ENCODE results near the gene CD302.
"Not testable (repeated sequence)": the region's sequence is repeated elsewhere in the genome, so short reads cannot be mapped to it uniquely, and the experiment has no call there.

CD302 gene

DNA sequence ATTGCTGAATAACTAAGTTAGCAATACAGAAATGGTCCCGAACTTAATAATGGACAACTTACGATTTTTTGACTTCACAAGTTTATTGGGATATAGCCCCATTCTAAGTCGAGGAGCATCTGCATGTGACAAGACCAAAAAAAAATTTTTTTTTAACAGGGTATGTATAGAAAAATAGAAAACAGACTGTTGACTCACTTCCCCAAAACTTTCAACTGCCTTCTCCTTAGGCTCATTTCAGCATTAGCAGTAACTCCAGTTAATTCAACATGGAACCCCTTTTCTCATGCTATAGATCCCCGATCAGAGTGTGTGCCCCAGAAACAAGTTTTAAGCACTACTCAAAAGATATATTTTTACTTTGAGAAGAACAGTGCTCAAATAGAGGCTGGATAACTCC is 5.4 kb downstream of the CD302 start:
- DNase-seq: no peak

DNA sequence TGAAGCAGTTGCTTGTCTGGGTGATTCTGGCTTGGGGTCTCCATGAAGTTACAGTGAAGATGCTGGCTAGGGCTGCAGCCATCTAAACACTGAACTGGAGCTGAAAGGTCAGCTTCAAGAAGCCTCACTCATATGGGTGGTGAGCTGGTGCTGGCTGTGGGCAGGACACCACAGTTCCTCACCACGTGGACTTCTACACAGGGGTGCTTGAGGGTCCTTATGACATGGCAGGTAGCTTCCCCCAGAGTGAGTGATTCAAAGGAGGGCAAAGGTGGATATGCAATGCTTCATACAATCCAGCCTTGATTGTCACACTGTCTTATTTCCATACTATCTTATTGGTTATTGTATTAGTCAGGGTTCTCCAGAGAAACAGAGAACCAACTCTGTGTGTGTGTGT is 6.0 kb downstream of the CD302 start:
- DNase-seq: no peak

DNA sequence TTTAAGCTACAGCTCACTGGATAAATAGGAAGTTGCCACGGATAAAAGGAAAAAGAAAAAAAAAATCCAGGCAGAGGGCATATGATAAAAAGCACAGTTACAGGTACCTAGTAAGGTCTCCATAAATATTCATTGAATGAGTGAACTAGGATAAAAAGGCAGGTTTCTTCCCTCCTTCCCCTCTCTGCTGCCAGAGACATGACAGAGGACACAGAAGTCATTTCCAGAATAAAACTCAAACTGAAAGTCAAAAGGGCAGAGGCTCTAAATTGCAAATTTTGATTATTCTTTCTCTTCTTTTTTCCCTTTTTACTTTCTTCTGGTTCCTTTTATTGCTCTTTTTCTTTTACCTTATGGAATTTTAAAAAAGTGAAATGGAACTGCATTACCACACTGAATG is 7.7 kb downstream of the CD302 start:
- DNase-seq: no peak

DNA sequence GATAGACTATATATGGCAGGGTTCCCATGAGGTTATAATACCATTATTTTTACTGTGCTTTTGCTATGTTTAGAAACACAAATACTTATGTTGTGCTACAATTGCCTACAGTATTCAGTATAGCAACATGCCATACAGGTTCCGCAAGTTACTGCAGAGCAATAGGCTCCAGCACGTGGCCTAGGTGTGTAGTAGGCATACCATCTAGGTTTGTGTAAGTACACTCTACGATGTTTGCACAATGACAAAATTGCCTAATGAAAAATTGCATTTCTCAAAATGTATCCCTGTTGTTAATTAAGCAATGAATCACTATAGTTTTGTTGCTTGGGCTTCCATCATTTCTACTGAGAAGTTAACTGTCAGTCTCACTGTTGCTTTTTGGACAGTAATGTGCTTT is 9.8 kb downstream of the CD302 start:
- no peak for DNase-seq

DNA sequence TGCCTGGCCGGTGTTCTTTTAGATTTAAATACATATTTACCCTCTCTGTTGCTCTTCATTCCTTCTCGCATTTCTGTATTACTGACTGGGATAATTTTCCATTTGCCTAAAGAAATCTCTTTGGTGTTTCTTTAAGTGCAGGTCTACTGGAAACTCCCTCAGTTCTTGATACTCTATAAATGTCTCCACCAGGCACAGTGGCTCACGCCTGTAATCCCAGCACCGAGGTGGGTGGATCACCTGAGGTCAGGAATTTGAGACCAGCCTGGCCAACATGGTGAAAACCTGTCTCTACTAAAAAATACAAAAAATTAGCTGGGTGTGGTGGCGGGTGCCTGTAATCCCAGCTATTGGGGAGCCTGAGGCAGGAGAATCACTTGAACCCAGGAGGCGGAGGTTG is 10.4 kb downstream of the CD302 start:
- DNase-seq: not testable (repeated sequence)

DNA sequence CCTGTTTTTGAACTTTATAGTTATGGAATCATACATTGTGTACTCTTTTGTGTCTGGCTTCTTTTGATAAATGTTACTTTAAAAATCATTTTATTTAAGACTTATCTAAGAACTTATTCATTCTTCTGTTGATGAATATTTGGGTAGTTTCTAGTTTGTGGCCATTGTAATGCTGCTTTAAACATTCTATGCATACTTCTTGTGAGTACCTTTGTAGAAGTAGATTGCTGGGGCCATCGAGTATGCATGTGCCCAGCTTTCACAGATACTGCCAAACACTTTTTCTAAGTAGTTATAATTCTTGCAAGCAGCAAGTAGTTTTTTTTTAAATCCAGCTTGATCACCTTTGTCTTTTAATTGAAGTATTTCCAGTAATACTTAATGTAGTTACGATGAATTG is 11.1 kb downstream of the CD302 start:
- DNase-seq: no peak

DNA sequence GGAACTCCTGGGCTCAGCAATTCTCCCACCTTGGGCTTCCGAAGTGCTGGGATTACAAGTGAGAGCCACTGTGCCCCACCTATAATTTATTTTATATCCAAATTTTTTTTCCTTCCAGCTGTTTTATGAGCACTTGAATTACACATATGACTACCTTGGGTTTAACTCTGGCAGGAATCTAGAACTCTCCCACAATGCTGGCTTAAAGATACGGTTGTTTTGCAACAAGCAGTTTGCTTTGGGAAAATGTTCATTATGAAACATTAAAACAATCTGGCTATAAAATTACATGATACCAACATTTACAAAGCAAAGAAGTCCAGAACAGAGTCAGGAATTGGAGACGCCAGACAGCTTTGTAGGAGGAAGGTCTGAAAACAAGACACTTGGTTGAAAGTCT is 12.8 kb downstream of the CD302 start:
- no peak for DNase-seq

DNA sequence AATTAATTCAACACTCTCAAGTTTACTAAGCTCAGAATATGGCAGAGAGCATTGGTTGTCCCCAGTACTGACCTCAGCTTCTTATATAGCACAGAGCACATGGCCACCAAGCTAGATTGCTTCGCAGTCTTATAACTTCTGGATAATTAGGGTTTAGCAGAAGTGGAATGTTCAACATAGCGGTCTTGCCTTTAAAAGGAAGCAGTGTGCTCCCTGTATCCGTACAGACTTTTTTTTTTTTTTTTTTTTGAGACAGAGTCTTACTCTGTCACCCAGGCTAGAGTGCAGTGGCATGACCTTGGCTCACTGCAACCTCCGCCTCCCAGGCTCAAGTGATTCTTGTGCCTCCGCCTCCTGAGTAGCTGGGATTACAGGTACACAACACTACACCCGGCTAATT is 13.3 kb downstream of the CD302 start:
- DNase-seq: not testable (repeated sequence)

DNA sequence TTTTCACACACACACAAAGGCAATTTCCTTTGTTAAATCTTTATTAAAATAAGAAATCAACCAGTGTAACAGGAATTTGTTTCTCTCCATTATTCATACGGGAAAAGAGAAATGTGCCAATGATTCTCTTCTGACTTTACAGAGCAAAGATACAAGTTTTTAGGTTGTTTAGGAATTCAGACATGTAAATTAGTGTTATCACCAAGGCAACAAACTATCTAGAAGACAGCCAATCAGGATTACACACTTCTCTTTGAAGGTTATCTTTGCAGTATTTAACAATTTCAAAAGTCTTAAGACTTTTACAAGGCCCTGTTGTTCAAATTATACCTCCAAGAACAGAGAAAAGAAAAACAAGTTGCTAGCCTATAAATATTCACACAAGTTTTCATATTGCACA is 14.5 kb downstream of the CD302 start:
- no peak for DNase-seq

DNA sequence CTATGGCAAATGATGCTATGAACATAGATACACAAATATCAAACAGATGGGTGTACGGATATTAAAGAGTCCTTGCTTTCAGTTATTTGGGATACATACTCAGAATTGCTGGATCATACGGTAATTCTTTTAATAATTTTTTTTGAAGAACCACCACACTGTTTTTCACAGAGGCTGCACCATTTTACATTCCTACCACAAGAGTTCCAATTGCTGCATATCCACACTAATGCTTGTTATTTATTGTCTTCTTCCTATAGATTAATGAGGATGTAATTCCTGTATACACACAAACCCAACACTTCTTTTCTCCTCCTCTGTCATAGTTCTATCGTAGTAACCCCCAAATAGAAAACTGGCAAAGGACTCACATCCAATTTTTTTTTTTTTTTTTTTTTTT is 21.7 kb downstream of the CD302 start:
- no peak for DNase-seq

DNA sequence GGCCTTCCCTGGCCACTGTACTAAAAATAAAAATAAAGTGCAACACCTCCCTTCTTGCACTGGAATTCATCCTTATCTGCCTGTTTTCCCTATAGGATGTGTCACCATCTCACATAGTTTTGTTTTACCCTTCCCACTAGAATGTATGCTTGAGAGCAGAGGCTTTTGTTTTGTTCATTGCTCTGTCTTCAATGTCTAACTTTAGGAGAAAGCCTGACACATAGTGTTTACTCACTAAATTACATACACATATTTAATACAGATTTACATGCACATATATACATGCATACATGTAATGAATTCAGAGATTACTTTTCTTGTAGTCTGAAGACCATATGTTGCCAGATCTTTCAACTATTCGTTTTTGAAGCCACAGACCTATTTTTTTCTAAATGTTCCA is 23.0 kb downstream of the CD302 start:
- DNase-seq: no peak

DNA sequence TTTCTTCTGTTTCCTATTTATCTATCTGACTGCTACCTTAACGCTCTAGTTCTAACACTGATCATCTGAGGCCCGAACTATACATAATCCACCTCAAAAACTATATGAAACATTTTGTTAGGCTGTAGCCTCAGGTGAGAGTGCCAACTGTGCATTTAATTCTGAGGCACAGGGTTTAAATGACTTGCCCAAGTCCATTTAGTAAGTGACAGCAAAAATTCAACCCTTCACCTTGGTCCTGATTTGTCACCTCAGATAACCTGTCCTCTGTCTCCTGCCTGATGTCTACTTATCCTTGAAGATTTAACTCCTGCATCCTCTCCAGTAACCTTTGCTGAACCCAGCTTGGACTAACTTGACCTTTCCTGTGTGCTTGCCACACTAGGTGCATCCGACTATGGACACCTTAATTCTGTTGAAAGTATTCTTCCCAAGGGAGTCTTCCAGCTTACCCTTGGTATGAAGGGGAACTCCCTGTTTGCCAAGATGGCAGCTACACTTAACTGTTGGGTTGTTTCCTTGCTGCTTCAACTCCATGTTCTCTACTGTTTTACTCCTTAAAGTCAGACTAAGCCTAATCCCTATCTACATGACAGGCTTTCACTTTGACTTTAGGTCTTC is 23.5 kb downstream of the CD302 start:
- no peak for DNase-seq

DNA sequence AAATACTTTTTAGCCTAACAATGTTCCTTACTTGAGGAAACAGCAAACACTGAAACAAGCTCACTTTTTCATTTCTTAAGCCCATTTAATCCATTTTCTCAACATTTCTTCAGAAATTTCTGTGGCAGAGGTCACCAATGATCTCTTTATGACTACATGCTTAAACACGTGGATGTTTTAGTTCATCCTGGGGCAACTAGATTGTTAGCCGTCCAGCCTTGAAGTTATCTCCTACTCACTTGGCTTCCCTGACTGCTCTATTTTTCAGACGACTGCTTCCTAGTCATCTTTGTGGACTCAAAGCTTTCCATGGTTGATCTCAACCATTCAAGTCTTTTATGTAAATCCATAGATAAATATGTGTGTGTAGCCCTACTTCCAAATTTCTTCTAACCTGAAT is 24.1 kb downstream of the CD302 start:
- no peak for DNase-seq

DNA sequence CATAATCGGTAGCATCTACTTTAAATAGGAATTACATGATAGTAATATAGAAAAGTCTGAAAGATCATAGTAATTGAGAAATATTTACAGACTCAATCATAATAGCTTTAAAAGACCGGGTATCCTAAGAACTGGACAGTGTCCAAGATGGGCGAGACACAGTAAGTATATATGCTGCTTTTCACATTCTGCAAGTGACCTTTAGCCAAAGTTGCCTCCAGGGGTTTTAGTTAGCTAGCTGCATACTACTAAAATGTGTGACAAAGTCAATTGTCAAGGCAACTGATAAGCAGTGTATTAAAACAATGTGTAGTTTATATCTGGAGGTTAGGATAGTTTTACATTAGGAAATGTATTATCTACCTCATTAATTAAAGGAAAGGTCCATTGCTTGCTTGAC is 24.6 kb downstream of the CD302 start:
- no peak for DNase-seq

DNA sequence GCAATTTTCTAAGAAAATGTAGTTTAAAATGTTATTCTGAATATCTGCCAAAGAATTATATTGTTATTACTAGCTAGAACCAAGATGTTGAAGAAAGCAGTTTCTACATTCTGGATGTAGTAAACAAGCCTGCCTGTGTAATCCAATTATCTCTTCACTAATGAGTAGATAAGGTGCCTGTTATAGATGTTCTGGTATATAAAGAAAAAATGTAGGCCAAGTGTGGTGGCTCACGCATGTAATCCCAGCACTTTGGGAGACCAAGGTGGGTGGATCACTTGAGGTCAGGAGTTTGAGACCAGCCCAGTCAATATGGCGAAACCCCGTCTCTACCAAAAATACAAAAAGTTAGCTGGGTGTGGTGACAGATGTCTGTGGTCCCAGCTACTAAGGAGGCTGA is 28.9 kb downstream of the CD302 start:
- DNase-seq: no peak

DNA sequence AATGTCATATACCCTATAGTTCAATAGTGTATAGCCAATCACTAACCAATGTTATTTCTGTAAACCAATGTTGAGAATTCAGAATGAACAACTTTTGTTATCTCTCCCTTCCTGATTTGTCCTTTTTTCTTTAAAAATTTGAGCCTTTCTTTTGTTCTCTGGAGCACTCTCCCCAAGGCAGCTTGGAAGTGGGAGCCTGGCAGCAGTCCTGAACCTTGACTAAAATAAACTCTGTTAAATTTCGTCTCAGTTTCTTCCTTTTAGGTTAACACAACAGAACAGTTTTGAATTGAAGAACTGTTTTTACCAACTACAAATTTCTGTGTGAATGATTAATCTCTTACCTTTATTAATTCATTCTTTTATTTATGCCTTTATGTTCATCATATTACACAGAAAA is 35.9 kb downstream of the CD302 start:
- DNase-seq: no peak

DNA sequence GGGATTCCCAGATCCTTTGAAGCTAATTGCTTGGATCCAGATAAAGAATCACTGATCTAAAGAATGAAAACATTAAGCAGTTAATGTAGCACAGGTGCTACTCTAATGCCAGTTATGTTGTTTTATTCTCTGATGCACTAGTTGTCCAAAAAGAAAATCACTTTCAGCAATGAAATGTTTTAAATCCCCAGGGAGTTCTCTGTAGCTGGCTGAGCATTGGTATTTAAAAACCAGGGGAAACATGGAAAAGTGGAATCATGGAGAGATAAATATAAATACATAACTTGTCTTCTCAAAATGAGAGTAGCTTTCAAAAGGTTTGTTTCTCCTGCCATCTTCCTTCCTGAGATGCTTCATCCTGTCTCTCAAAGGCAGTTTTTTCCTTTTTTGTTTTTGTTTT is 37.7 kb downstream of the CD302 start:
- no peak for DNase-seq

DNA sequence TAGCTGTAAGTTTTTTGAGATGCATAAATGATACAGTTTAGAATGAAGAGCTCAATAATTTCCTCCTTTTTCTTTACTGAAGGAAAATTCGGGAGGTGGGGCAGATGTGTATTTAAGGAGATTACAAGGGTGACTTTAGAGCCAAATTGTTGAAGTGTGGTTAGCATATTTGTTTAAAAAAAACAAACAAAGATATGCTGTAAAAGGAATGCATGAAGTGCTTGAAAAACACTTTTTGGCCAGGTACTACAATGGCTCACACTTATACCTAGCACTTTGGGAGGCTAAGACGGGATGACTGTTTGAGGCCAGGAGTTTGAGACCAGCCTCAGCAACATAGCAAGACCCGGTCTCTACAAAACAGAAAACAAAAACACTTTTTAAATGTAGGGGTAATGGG is 38.4 kb downstream of the CD302 start:
- DNase-seq: no peak

DNA sequence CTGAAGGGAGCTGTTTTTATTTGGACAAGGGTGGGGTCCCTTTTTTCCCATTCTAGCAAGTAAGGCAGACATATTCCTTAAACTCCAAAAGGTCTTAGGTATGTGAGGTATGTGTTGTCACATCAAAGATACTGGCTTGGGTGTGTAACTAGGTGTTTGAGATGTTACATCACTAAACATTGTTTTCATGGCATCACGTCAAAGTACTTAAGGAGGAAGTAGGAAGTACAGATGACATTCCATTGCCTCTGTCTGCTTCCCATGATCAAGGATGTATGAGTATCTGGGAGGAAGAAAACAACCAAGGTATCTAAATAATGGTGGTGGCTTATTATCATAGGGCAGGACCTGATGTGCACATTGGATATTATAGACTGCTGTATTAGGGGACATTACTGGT is 39.3 kb downstream of the CD302 start:
- DNase-seq: no peak

DNA sequence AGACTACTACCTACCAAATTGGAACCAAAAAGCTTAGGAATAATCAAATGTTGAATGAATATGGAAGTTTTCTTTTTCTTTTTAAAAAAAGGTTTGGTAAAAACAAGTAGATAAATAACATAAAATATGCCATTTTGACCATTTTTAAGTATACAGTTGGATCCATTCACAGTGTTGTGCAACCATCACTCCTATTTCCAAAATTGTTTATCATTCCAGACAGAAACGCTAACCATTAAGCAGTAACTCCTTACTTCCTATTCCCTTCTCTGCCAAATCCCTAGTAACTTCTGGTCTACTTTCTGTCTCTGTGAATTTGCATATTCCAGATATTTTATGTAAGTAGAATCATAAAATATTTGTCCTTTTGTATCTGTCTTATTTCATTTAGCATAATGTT is 39.8 kb downstream of the CD302 start:
- DNase-seq: no peak

DNA sequence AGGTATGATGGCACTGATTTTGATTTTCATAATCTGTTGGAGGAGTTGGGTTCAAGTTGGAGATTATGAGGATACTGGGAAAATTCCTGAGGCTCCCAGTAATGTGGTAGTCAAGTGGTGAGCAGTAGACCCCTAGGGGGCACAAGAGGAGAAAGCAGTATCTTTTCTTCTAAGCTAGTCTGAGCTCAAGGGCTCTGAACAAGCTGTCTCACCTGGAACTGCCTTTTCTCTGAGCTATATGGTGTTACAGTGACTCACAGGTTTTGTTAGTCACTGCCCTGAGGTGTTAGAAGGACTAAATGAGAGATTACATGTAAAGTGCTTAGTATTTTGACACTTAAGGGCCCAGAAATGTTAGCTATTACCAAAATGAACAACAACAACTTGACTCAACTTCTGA is 42.2 kb downstream of the CD302 start:
- DNase-seq: no peak

DNA sequence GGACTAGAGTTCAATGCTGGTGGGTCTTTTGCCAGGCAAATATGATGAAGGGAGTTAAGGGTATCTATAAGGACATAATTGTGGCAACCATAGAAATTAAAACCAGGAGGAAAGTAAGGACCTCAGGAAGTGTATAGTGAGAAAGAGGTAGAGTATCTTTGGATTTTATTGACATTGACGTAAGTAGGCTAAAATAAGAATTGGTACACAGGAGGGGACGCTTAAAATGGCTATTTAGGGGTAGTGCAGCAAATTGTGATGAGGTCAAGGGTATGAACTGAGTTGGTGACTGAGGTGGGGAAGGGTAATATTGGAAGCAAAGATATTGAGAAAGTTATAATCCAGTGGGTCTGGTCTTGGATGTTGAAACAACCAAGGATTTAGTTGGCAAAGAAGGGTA is 43.0 kb downstream of the CD302 start:
- no peak for DNase-seq

DNA sequence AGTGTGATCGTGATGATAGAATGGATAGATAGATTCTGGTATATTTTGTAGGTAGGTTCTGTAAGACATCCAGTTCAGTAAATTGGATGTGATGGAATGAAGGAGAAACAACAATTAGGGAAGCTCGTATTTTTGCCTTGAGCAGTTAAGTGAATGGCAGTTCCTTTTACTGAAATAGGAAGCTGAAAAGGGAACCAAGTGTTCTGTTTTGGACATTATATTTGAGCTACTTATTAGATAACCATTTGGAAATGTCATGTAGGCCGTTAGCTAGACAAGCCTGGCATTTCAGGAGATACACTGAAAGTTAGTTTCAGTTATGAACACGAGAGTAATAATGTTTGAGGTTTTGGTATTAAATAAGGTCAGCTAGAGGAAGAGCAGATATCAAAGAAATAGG is 44.2 kb downstream of the CD302 start:
- no peak for DNase-seq

DNA sequence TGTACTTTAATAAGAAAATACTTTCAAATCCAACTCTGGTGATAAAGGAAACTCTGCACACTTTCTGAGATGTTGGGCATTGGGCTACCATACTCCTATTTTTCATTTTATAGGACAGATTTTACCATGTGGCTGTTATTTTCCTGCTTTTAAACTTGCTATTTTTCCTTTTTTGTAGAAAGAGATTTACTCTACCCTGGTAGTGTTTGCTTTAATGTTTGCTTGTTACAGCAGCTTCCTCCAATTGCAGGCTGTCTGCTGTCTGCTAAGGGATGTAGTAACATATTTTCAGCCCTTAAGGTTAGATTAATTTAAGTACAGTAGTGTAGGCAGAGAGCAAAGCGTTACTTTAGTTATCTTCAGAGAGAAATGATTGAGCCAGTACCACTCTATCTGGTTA is 47.1 kb downstream of the CD302 start:
- DNase-seq: no peak

DNA sequence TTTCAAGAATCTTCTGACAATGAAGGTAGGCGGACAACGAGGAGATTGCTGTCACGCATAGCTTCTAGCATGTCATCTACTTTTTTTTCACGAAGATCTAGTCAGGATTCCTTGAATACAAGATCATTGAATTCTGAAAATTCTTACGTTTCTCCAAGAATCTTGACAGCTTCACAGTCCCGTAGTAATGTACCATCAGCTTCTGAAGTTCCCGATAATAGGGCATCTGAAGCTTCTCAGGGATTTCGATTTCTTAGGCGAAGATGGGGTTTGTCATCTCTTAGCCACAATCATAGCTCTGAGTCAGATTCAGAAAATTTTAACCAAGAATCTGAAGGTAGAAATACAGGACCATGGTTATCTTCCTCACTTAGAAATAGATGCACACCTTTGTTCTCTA is 49.9 kb downstream of the CD302 start:
- no peak for DNase-seq

DNA sequence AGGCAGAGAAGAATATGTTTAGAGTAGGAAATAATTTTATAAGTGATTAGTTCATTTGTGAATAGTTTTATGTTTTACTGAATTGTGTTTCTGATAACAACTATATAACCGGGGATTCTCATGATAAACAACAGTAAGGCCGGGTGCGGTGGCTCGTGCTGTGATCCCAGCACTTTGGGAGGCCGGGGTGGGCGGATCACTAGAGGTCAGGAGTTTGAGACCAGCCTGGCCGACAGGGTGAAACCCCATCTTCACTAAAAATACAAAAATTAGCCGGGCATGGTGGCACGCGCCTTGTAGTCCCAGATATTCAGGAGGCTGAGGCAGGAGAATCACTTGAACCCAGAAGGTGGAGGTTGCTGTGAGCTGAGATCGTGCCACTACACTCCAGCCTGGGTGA is 52.8 kb downstream of the CD302 start:
- DNase-seq: not testable (repeated sequence)

All from right forelimb (tissue), 1 donor.